Measurements from ENCODE around the gene NTM.

Gene NTM

GRCh38 chr11:132347156-132348090, 977.0 kb downstream of the NTM start:
- Histone ChIP-seq H3K36me3 (ENCODE audit: insufficient read depth, low read length) (no peaks in the 10 kb centered on the region), H3K79me2 (ENCODE audit: insufficient read depth, low read length) (no peaks in the 10 kb centered on the region), H3K27me3 (ENCODE audit: insufficient read depth, low read length) (no peaks in the 10 kb centered on the region), H3K4me1 (ENCODE audit: insufficient read depth, low read length, severe bottlenecking) (no peaks in the 10 kb centered on the region), H3K9ac (ENCODE audit: low read length) (no peak overlapping the region), H3K9me2 (ENCODE audit: low read depth, low read length) (no peaks in the 10 kb centered on the region), H3K27ac (ENCODE audit: low read depth, low read length, poor library complexity, severe bottlenecking) (no peak overlapping the region), H3F3A (ENCODE audit: insufficient read depth, low read length) (no peaks in the 10 kb centered on the region), H3K4me2 (ENCODE audit: low read length) (no peak overlapping the region), H3K4me3 (ENCODE audit: low read depth, low read length, poor library complexity, severe bottlenecking) (no peak overlapping the region), H4K20me1 (ENCODE audit: insufficient read depth, low read length) (no peaks in the 10 kb centered on the region), H2AFZ (ENCODE audit: low read length) (no peak overlapping the region), H3K9me3 (ENCODE audit: low read length) (no peaks in the 10 kb centered on the region)
- no peak for TF ChIP-seq CTCF (IDR thresholded peaks at IDR 0.05; ENCODE audit: low read length)
- TF ChIP-seq EZH2 (IDR thresholded peaks at IDR 0.05; ENCODE audit: borderline replicate concordance, low read length), result no peak

GRCh38 chr11:132349811-132350733, 979.7 kb downstream of the NTM start:
- H3K27ac ChIP-seq (ENCODE audit: low read depth, low read length, poor library complexity, severe bottlenecking), result no peak overlapping the region
- no peaks in the 10 kb centered on the region for H3K9me2 ChIP-seq (ENCODE audit: low read depth, low read length)
- H3K4me3 ChIP-seq (ENCODE audit: low read depth, low read length, poor library complexity, severe bottlenecking), result no peak overlapping the region
- H3K27me3 ChIP-seq (ENCODE audit: insufficient read depth, low read length), result no peaks in the 10 kb centered on the region
- no peaks in the 10 kb centered on the region for H3K79me2 ChIP-seq (ENCODE audit: insufficient read depth, low read length)
- no peak for TF ChIP-seq EZH2 (IDR thresholded peaks at IDR 0.05; ENCODE audit: borderline replicate concordance, low read length)
- TF ChIP-seq CTCF (IDR thresholded peaks at IDR 0.05; ENCODE audit: low read length), result no peak
- H4K20me1 ChIP-seq (ENCODE audit: insufficient read depth, low read length), result no peaks in the 10 kb centered on the region
- H3K9ac ChIP-seq (ENCODE audit: low read length), result no peak overlapping the region
- no peak overlapping the region for H3K4me2 ChIP-seq (ENCODE audit: low read length)
- H2AFZ ChIP-seq (ENCODE audit: low read length), result no peak overlapping the region
- no peaks in the 10 kb centered on the region for H3K9me3 ChIP-seq (ENCODE audit: low read length)
- no peaks in the 10 kb centered on the region for H3F3A ChIP-seq (ENCODE audit: insufficient read depth, low read length)
- H3K36me3 ChIP-seq (ENCODE audit: insufficient read depth, low read length), result no peaks in the 10 kb centered on the region
- H3K4me1 ChIP-seq (ENCODE audit: insufficient read depth, low read length, severe bottlenecking), result no peaks in the 10 kb centered on the region

GRCh38 chr11:132351050-132351449, 980.6 kb downstream of the NTM start:
- Histone ChIP-seq H3K4me1 (ENCODE audit: insufficient read depth, low read length, severe bottlenecking) (no peaks in the 10 kb centered on the region), H3K36me3 (ENCODE audit: insufficient read depth, low read length) (no peaks in the 10 kb centered on the region), H3F3A (ENCODE audit: insufficient read depth, low read length) (no peaks in the 10 kb centered on the region), H3K9me2 (ENCODE audit: low read depth, low read length) (no peaks in the 10 kb centered on the region), H3K27ac (ENCODE audit: low read depth, low read length, poor library complexity, severe bottlenecking) (no peak overlapping the region), H3K4me3 (ENCODE audit: low read depth, low read length, poor library complexity, severe bottlenecking) (no peak overlapping the region), H3K9ac (ENCODE audit: low read length) (no peak overlapping the region), H2AFZ (ENCODE audit: low read length) (no peak overlapping the region), H3K9me3 (ENCODE audit: low read length) (no peaks in the 10 kb centered on the region), H4K20me1 (ENCODE audit: insufficient read depth, low read length) (no peaks in the 10 kb centered on the region), H3K27me3 (ENCODE audit: insufficient read depth, low read length) (no peaks in the 10 kb centered on the region), H3K4me2 (ENCODE audit: low read length) (no peak overlapping the region), H3K79me2 (ENCODE audit: insufficient read depth, low read length) (no peaks in the 10 kb centered on the region)
- TF ChIP-seq CTCF (IDR thresholded peaks at IDR 0.05; ENCODE audit: low read length) (no peak), EZH2 (IDR thresholded peaks at IDR 0.05; ENCODE audit: borderline replicate concordance, low read length) (no peak)

All from OCI-LY1 (cell line).